ENCODE data around the gene CCDC102A. TPM values are rescaled to one million over a fixed set of nuclear protein-coding genes. Genes with fewer than 3 reads are reported as not detected.

CCDC102A gene
- total RNA-seq, 3 donors from 2014 or later = 1.2 to 16.2 (median 2.5) TPM

- no peaks in the 10 kb centered on the region for H3K9me3 ChIP-seq
- ATAC-seq (no peak), DNase-seq (peak in 2 of 3 donors; percentile 51 to 67)
- peaks cover 7% of the 10 kb centered on the region for H3K36me3 ChIP-seq (ENCODE audit: low read depth)
- peak; percentile 13 for TF ChIP-seq CTCF (IDR thresholded peaks at IDR 0.05)
- H3K4me3 ChIP-seq = no peak overlapping the region
- intact Hi-C loops (cut with DNase I, micrococcal nuclease) = no loop called here
- peaks cover 30% of the 10 kb centered on the region for H3K4me1 ChIP-seq (ENCODE audit: low read depth)
Observed at GRCh38 chr16:57475711-57476339, 60.5 kb downstream of the CCDC102A start.

- no peak for TF ChIP-seq CTCF (IDR thresholded peaks at IDR 0.05)
- no peaks in the 10 kb centered on the region for H3K9me3 ChIP-seq
- no peak overlapping the region for H3K4me3 ChIP-seq
- H3K36me3 ChIP-seq (ENCODE audit: low read depth) = peaks cover 11% of the 10 kb centered on the region
- H3K4me1 ChIP-seq (ENCODE audit: low read depth) = peaks cover 30% of the 10 kb centered on the region
- intact Hi-C loops (cut with DNase I, micrococcal nuclease) = no loop called here
- ATAC-seq = no peak
- no peak for DNase-seq
Observed at GRCh38 chr16:57474671-57475661, 61.4 kb downstream of the CCDC102A start.

- Histone ChIP-seq H3K4me3 (no peak overlapping the region), H3K4me1 (ENCODE audit: low read depth) (peaks cover 26% of the 10 kb centered on the region), H3K36me3 (ENCODE audit: low read depth) (peaks cover 20% of the 10 kb centered on the region), H3K9me3 (no peaks in the 10 kb centered on the region)
- ATAC-seq (no peak), DNase-seq (no peak)
- TF ChIP-seq CTCF (IDR thresholded peaks at IDR 0.05) = no peak
- intact Hi-C loops (cut with DNase I, micrococcal nuclease) = no loop called here
Observed at GRCh38 chr16:57473906-57474305, 62.5 kb downstream of the CCDC102A start.

- H3K36me3 ChIP-seq (ENCODE audit: low read depth) = peaks cover 20% of the 10 kb centered on the region
- intact Hi-C loops (cut with DNase I, micrococcal nuclease) = no loop called here
- no peak for DNase-seq
Observed at GRCh38 chr16:57473176-57473840, 63.1 kb downstream of the CCDC102A start.

More at GRCh38 chr16:57473176-57473840, 63.1 kb downstream of the CCDC102A start:
- peaks cover 22% of the 10 kb centered on the region for H3K4me1 ChIP-seq (ENCODE audit: low read depth)
- no peaks in the 10 kb centered on the region for H3K9me3 ChIP-seq
- no peak for TF ChIP-seq CTCF (IDR thresholded peaks at IDR 0.05)
- H3K4me3 ChIP-seq = no peak overlapping the region
- no peak for ATAC-seq
